PC-3 (cell line): ENCODE data around the gene SLC35D2. TPM values are rescaled to one million over a fixed set of nuclear protein-coding genes. Genes with fewer than 3 reads are reported as not detected.

Source experiments
- ATAC-seq: fragments of 200-7000 bp; cut with Tn5 transposase; 2 replicates; pipeline ENCODE4 v1.9.1; 2020; ENCODE audit warnings: mild to moderate bottlenecking, moderate library complexity
- BruUV-seq: library from RNA; stranded (reverse); fragments of 400-500 nt; replicated peaks from 2 replicates; lab custom pipeline; 2021; lab: Mats Ljungman, UMichigan
- CTCF ChIA-PET: fragments of 300-600 bp; sonication (Branson Sonifier 250); formaldehyde crosslinking; loops from one replicate; lab custom pipeline; 2022; ENCODE audit warnings: antibody characterized with exemption; lab: Charles Lee
- POLR2A ChIA-PET: fragments of 300-600 bp; sonication (Branson Sonifier 250); formaldehyde crosslinking; loops from one replicate; lab custom pipeline; 2022; ENCODE audit warnings: antibody characterized with exemption; ENCODE audit not compliant: unreplicated experiment; lab: Charles Lee
- DNase-seq: peaks from one replicate; pipeline ENCODE4 v3.0.0-alpha.2; 2015
- H2AFZ ChIP-seq: fragments of 300-600 bp; sonication (generic); 2 replicates; pipeline ENCODE4 v1.6.0; 2016; ENCODE audit warnings: antibody characterized with exemption, low read length
- H3F3A ChIP-seq: fragments of 300-600 bp; sonication (generic); one replicate; pipeline ENCODE4 v1.6.0; 2017; ENCODE audit warnings: antibody characterized with exemption, low read length, control low read depth, mild to moderate bottlenecking; ENCODE audit not compliant: unreplicated experiment
- H3K27ac ChIP-seq: fragments of 300-600 bp; sonication (generic); 2 replicates; pipeline ENCODE4 v1.5.1; 2016; ENCODE audit warnings: mild to moderate bottlenecking, low read length
- H3K27me3 ChIP-seq: fragments of 300-600 bp; sonication (generic); 2 replicates; pipeline ENCODE4 v1.6.1; 2016; ENCODE audit warnings: low read length, mixed read lengths
- H3K36me3 ChIP-seq: fragments of 300-600 bp; sonication (generic); 2 replicates; pipeline ENCODE4 v1.6.1; 2016; ENCODE audit warnings: low read depth, mixed run types, low read length, mixed read lengths
- H3K4me1 ChIP-seq: fragments of 300-600 bp; sonication (generic); 2 replicates; pipeline ENCODE4 v1.5.1; 2016; ENCODE audit warnings: low read length; ENCODE audit not compliant: insufficient read depth
- H3K4me2 ChIP-seq: fragments of 300-600 bp; sonication (generic); 2 replicates; pipeline ENCODE4 v1.6.0; 2016; ENCODE audit warnings: low read length
- H3K4me3 ChIP-seq: fragments of 300-600 bp; sonication (generic); 2 replicates; pipeline ENCODE4 v1.5.1; 2016; ENCODE audit warnings: mild to moderate bottlenecking, low read length, mixed read lengths
- H3K79me2 ChIP-seq: fragments of 300-600 bp; sonication (generic); 2 replicates; pipeline ENCODE4 v1.6.1; 2017; ENCODE audit warnings: low read length, mixed read lengths
- H3K9ac ChIP-seq: fragments of 300-600 bp; sonication (generic); 2 replicates; pipeline ENCODE4 v1.6.0; 2016; ENCODE audit warnings: mild to moderate bottlenecking, low read length
- H3K9me2 ChIP-seq: fragments of 300-600 bp; sonication (generic); replicated peaks from 2 replicates; pipeline ENCODE4 v1.6.1; 2016; ENCODE audit warnings: mixed run types, low read length, mixed read lengths
- H3K9me3 ChIP-seq: fragments of 300-600 bp; sonication (generic); 2 replicates; pipeline ENCODE4 v1.6.1; 2016; ENCODE audit warnings: low read length, mixed read lengths
- H4K20me1 ChIP-seq: fragments of 300-600 bp; sonication (generic); 2 replicates; pipeline ENCODE4 v1.6.1; 2016; ENCODE audit warnings: low read length, mixed read lengths
- EZH2 ChIP-seq: fragments of 300-600 bp; sonication (generic); IDR thresholded peaks from one replicate; pipeline ENCODE4 v1.6.1; 2017; ENCODE audit warnings: antibody characterized with exemption, mild to moderate bottlenecking, low read length; ENCODE audit not compliant: unreplicated experiment
- EZH2phosphoT487 ChIP-seq: fragments of 300-600 bp; sonication (generic); IDR thresholded peaks from 2 replicates; pipeline ENCODE4 v1.6.1; 2018; ENCODE audit warnings: mild to moderate bottlenecking, antibody characterized with exemption, low read length, borderline replicate concordance
- intact Hi-C: fragments of 100-400 bp; cut with micrococcal nuclease; formaldehyde crosslinking; loops from 2 replicates; pipeline ENCODE4 v1.9.0; 2023
- total RNA-seq: library from RNA; depleted of rRNA; stranded (reverse); fragments of >200 nt; gene quantifications from 2 replicates; pipeline ENCODE4 v1.2.3, GENCODE V29; 2014
- TF ChIP-seq, protein P1 (sequence below): fragments of 300-600 bp; sonication (generic); conservative IDR thresholded peaks from 2 replicates; pipeline ENCODE4 v1.5.1; 2017; ENCODE audit warnings: antibody characterized with exemption, low read depth, mild to moderate bottlenecking, low read length

The SLC35D2 gene
- total RNA-seq, 1 experiment from 2014 or later = 21.5 TPM

DNA sequence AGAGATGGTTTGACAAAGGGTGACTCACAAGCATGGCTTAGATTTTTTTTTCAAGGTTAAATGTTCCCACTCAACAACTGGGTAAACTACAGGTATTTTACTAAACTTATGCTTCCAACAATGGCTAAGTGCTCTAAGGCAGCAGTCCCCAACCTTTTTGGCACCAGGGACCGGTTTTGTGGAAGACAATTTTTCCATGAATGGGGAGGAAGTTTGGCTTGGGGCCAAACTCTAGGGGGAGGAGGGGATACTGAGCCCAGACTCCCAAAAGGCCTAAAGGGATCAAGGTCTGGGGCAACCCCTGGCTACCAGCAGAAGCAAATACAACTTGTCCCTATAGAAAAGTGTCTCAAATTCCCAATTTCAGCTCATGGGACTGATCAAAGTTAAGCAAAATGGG lies 49.6 kb downstream of the SLC35D2 start:
- TF ChIP-seq EZH2 (no peak), EZH2phosphoT487 (no peak)
- TF ChIP-seq, protein P1, sequence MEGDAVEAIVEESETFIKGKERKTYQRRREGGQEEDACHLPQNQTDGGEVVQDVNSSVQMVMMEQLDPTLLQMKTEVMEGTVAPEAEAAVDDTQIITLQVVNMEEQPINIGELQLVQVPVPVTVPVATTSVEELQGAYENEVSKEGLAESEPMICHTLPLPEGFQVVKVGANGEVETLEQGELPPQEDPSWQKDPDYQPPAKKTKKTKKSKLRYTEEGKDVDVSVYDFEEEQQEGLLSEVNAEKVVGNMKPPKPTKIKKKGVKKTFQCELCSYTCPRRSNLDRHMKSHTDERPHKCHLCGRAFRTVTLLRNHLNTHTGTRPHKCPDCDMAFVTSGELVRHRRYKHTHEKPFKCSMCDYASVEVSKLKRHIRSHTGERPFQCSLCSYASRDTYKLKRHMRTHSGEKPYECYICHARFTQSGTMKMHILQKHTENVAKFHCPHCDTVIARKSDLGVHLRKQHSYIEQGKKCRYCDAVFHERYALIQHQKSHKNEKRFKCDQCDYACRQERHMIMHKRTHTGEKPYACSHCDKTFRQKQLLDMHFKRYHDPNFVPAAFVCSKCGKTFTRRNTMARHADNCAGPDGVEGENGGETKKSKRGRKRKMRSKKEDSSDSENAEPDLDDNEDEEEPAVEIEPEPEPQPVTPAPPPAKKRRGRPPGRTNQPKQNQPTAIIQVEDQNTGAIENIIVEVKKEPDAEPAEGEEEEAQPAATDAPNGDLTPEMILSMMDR = no peak
- Histone ChIP-seq H3F3A (no peaks in the 10 kb centered on the region), H3K4me2 (0 out of 2 replicates have a peak overlapping the region, but pooled peaks have one; percentile 4), H3K36me3 (no peaks in the 10 kb centered on the region), H4K20me1 (no peaks in the 10 kb centered on the region), H3K4me3 (no peak overlapping the region), H3K9ac (no peak overlapping the region), H3K9me2 (no peaks in the 10 kb centered on the region), H2AFZ (no peak overlapping the region), H3K27me3 (no peaks in the 10 kb centered on the region), H3K9me3 (no peaks in the 10 kb centered on the region), H3K27ac (no peak overlapping the region), H3K79me2 (no peaks in the 10 kb centered on the region), H3K4me1 (peaks cover 23% of the 10 kb centered on the region)
- DNase-seq = no peak
- ChIA-PET POLR2A (no interaction called here), CTCF (no interaction called here)
- BruUV-seq = no TSS peak
- ATAC-seq = no peak
- intact Hi-C loops = no loop called here

DNA sequence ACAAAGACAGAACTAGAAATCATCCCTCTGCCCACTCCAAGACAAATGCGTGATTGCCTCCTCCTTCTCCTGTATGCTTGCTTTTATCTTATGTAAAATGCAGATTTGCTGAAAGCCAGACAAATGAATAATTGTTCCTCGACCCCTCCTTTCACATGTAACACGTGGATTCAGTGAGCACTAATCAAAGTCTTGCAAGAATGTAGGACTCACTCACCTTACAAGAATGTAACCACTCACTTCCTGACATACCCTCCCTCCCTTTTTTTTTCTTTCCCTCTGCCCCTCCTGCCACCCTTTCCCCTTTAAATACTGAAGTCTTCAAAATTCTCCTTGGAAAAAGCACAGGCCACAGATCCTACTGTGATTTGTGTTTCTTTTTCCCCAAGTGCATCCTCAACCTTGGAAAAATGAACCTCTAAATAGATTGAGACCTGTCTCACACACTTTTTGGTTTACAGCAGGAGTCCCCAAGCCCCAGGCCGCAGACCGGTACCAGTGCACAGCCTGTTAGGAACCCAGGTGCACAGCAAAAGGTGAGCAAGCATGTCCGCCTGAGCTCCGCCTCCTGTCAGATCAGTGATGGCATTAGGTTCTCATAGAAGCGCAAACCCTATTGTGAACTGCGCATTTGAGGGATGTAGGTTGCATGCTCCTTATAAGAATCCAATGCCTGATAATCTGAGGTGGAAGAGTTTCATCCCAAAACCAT lies 52.1 kb downstream of the SLC35D2 start:
- no peak overlapping the region for H3K4me3 ChIP-seq
- H3K36me3 ChIP-seq = no peaks in the 10 kb centered on the region; the same call in 1 of the 2 replicates
- H3F3A ChIP-seq = no peaks in the 10 kb centered on the region
- no TSS peak for BruUV-seq
- TF ChIP-seq EZH2phosphoT487 (no peak), EZH2 (no peak)
- TF ChIP-seq, protein P1 = no peak
- H3K4me1 ChIP-seq = peaks cover 22% of the 10 kb centered on the region
- H3K9me2 ChIP-seq = no peaks in the 10 kb centered on the region
- DNase-seq = peak; percentile 84
- CTCF ChIA-PET = no interaction called here
- POLR2A ChIA-PET = no interaction called here
- peak; percentile 90 for ATAC-seq
- peak overlapping the region; percentile 45 for H2AFZ ChIP-seq
- peak overlapping the region; percentile 61 for H3K27ac ChIP-seq
- H4K20me1 ChIP-seq = no peaks in the 10 kb centered on the region
- intact Hi-C loops = loop anchor here (2.0 kb wide), 1 partner anchor 87 kb away; the partner anchor contains the start of gene ZNF367
- H3K9ac ChIP-seq = peak overlapping the region; percentile 15; the same call in 1 of the 2 replicates
- H3K27me3 ChIP-seq = no peaks in the 10 kb centered on the region
- peak overlapping the region; percentile 61 for H3K4me2 ChIP-seq
- H3K9me3 ChIP-seq = no peaks in the 10 kb centered on the region
- H3K79me2 ChIP-seq = no peaks in the 10 kb centered on the region
